CD4-positive, alpha-beta T cell treated with Interleukin-6 at 100 ng/mL for 8 hours (primary cell): Measurements from ENCODE around the gene LILRA6.
"Not testable (repeated sequence)": the region's sequence is repeated elsewhere in the genome, so short reads cannot be mapped to it uniquely, and the experiment has no call there.

ENCODE experiments used
- DNase-seq: peaks from one replicate; pipeline ENCODE4 v3.0.0-alpha.2; 2020; ENCODE audit warnings: mixed read lengths, low spot score

Gene LILRA6

DNA sequence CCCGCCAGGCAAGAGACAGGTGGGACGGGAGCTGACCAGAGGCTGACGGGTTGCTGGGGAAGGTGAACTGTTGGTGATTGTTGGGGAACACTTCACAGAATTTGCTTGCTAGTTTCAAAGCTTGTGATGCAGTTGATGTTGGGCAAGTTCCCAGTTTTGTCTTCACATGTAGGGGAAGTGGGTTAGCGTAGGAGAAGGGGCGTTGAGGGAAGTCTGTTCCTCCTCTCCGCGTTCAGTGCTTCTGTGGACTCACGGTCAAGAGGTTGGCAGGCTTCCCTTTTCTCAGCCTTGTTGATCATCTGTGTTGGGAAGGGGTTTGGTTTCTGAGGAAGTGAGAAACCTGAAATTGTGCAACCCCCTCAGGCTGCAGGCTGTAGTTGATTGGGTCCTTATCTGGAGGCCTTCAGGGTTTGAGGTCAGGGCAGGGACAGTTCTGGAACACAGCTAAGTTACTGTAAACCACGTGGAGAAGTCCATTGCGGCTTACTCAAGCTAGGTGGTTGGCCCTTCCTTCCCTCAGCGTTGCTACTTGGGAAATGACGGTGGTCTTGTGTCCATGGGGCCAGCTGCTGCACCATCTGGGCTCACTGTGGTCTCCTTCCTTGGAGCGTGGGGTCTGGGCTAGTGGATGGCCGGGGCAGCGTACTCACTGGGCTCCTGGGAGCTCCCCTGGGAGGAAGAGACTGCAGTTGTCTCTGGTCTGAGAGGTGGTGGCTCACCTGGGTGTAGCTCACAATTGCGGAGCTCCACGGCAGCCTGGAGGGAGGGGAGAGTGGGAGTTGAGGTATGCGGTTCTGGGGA lies 34.4 kb downstream of the LILRA6 start:
- peak; percentile 40 for DNase-seq

DNA sequence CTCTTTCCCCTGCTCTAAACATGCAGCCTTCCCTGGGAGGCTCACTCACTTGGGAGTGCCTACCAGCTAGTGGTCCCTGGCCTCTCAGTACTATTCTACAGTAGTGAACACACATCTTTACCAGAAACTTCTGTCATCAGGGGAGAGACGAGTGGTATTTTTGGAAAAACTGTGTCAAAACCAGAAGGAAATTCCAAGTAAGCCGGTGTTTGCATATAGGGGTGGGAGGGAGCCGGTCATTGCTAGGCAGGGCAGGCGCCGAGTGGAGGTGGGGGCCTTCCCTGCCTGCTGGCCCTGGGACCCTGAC lies 35.0 kb downstream of the LILRA6 start:
- DNase-seq: no peak

DNA sequence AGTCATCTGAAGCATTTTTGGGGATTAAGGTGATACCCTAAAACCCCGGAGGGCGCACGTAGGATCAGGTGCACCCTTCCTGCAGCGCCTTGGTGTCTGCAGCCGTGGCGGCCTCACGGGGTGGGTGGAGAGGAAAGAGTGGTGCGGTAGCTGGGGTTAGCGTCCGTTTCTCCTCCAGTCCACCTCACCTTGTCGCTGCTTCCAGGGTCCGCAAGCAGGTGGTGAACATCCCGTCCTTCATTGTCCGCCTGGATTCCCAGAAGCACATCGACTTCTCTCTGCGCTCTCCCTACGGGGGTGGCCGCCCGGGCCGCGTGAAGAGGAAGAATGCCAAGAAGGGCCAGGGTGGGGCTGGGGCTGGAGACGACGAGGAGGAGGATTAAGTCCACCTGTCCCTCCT lies 35.4 kb downstream of the LILRA6 start:
- DNase-seq: not testable (repeated sequence)

DNA sequence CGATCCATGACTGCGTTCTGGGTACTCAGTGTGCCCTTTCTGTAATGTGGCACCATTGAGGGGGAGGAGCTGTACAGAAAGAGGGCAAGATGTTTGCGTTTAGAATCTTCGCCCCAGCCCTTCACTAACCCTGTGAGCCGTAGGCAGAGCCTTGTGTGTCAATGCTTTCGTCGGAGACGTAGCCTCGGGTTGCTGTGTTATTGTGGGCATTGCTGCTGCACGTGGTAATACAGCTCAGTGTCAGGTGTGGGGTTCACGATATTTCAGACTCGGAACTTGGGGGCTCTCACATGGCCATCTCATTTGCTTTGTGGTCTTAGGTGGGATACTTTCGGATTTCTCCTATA lies 35.8 kb downstream of the LILRA6 start:
- DNase-seq: no peak

DNA sequence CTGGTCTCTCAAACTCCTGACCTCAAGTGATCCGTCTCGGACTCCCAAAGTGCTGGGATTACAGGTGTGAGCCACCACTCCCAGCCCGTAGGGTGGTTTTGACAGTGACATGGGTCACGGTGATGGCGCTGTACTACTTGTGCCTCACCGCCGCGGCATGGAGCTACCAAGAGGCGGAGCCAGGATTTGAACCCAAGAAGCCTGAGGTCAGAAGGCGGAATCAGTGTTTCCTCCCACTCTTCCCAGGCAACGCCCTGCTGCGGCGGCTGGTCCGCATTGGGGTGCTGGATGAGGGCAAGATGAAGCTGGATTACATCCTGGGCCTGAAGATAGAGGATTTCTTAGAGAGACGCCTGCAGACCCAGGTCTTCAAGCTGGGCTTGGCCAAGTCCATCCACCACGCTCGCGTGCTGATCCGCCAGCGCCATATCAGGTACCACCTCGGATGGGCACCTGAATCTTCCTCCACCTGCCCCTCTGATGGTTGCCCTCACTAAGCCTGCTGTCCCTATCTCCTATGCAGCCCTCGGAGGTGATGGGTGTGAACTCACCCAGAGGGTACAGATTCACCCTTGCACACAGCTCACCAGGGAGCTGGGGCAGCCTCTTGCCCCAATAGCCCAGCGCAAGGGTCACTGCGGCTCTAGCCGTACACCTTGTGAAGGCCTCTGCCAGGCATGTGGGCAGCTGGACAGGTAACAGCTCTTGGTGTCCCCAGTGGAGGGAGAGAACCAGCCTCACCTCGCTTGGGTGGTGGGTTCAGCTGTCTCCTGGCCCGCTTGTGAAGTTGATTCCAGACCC lies 36.4 kb downstream of the LILRA6 start:
- no peak for DNase-seq

DNA sequence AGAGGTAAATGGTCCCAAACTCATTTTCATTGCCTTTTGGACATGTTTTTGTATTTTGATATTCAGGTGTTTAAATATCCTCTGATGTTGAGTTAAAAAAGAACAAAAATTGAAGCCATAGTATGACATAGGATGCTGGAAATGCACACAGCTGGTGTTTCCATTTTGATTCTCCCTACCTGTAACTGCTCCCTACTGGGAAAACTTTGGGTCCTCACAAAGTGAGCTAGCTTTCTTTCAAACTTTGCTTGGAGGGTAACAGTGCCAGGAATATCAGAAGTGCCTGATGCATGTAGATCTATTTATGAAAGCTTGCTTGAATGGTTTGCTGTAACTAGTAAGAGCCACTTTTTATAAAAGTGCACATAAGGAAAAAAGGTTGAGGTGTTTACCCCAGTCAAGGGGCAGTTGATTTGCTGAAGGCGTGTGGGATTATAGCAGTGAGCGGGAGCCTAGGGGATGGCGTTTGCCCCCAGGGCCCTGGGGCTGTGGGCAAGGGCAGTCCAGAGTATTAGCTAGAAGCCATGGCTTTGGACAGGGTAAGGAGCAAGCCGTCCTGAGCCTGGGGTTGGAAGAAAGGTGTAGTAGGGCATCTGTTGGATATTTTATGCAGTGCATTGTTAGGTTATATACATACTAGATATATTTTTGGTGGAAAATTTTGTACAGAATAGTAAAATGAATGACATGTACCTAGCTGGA lies 37.7 kb downstream of the LILRA6 start:
- DNase-seq: no peak

DNA sequence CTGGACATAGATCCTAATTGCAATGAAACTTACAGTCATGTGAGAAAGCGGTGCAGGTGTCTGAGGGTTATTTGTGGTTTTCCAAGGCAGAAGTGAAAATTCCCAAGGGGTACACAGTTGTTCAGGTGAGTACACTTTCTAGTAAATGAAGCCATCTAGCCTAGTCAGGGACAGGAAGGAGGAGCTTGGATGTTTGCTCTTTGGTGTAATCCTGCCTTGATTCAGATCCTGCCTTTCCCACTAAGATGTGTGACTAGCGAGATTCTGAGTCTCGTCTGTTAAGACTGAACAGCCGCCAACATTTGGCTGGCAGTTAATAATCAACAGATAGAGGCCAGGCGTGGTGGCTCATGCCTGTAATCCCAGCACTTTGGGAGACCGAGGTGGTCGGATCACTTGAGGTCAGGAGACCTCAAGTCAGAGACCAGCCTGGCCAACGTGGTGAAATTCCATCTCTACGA lies 39.4 kb downstream of the LILRA6 start:
- DNase-seq: no peak

DNA sequence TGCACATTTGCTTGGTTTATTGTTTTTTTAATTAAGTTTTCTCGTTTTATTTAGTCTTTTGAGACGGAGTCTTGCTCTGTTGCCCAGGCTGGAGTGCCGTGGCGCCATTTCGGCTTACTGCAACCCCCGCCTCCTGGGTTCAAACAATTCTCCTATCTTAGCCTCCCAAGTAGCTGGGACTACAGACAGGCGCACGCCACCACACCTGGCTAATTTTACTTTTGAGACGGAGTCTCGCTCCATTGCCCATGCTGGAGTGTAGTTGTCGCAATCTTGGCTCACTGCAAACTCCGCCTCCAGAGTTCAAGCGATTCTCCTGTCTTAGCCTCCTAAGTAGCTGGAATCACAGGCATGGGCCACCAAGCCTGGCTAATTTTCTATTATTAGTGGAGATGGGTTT lies 40.6 kb downstream of the LILRA6 start:
- no peak for DNase-seq

DNA sequence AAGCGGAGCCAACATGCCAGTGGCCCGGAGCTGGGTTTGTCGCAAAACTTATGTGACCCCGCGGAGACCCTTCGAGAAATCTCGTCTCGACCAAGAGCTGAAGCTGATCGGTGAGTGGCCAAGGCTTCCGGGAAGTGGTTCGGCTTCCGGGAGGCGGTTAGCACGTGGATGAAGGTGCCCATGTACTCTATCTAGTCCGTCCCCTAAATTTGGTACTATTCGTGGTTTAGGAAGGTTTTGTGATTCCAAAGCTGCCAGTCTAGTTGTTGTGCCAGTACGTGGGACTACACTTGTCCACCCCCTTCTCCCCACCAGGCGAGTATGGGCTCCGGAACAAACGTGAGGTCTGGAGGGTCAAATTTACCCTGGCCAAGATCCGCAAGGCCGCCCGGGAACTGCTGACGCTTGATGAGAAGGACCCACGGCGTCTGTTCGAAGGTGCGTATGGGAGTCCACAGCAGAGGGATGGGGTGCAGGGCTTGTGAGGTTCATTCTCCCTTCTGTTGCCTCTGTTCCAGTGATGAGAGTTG lies 41.4 kb downstream of the LILRA6 start:
- DNase-seq: no peak

DNA sequence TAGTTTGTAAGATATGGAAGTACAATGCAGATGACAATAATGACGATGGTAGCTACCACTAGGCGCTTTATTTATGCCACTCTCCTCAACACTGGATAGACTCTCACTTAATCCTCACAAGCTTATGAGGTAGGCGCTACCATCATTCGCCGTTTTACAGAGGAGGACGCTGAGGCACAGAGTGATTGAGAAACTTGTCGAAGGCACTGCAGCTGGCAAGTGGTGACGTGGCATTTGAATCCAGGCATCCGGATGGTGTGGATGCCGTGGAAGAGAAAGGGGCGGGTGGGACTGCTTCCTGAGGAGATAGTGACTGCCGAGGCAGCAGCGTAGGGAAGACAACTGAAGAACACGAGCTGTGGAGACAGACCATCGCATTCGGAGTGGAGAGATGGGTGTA lies 43.2 kb downstream of the LILRA6 start:
- DNase-seq: no peak

DNA sequence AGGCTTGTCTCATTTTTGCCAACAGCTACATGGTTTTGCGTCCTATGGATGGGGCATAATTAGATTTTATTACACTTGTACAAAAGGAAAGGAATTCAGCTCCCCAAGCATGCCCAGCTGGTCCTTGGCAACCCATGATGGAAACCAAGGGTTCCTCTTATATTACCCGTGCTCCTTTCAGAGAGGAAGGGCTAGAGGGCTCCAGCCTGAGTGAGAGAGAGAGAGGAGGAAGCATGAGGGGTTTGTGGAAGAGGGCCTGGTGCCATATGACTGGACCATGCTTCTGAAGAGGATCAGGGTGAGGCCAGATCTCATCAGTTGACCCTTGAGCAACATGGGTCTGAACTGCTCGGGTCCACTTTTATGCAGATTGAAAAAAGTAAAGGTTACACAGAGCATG lies 45.5 kb downstream of the LILRA6 start:
- no peak for DNase-seq

DNA sequence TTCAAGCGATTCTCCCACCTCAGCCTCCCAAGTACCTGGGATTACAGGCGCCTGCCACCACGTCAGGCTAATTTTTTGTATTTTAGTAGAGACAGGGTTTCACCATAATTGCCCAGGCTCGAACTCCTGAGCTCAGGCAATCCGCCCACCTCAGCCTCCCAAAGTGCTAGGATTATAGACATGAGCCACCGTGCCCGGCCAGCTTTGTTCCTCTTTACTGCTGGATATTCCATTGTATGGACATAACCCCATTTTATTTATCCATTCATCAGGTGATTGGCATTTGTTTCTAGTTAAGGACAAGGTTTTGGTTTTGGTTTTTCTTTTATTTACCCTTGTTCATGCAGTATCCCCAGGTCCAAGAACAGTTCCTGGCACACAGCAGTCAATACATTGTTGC lies 46.1 kb downstream of the LILRA6 start:
- DNase-seq: no peak

DNA sequence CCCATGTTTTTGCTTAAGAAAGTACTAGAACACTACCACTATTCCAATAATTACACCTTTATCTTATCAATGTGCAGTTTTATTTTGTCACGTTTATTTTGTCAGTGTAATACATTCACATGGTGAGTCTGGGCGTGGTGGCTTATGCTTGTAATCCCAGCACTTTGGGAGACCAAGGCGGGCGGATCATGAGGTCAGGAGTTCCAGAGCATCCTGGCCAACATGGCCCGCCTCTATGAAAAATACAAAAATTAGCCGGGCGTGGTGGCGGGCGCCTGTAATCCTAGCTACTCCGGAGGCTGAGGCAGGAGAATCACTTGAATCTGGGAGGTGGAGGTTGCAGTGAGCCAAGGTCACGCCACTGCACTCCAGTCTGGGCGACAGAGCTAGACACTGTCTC lies 48.1 kb downstream of the LILRA6 start:
- DNase-seq: not testable (repeated sequence)

DNA sequence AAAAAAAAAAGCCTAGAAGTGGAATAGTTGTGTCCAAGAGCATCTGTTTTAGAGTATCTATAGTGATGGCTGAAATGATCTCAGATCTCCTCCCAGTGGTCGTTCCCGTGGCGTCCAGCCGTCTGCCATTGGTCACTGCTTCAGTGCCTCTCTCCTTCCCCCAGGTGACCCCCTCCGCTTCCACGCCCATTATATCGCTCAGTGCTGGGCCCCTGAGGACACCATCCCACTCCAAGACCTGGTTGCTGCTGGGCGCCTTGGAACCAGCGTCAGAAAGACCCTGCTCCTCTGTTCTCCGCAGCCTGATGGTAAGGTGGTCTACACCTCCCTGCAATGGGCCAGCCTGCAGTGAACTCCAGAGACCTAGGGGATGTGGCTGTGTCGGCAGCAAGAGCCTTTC lies 49.6 kb downstream of the LILRA6 start:
- DNase-seq: no peak

DNA sequence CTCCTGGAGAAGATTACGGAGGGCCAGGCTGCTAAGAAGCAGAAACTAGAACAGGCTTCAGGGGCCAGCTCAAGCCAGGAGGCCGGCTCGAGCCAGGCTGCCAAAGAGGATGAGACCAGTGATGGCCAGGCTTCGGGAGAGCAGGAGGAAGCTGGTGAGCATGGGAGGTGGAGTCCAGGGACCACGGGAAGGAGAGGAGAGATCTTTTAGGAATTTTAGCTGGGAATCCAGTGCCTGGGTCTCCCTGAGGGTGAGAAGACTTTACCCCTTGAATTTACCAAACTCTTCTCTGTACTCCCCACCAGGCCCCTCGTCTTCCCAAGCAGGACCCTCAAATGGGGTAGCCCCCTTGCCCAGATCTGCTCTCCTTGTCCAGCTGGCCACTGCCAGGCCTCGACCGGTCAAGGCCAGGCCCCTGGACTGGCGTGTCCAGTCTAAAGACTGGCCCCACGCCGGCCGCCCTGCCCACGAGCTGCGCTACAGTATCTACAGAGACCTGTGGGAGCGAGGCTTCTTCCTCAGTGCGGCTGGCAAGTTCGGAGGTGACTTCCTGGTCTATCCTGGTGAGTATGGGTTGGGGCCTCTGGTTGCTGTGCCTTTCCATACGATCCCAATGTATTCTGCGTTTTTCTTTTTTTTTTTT lies 50.7 kb downstream of the LILRA6 start:
- no peak for DNase-seq

DNA sequence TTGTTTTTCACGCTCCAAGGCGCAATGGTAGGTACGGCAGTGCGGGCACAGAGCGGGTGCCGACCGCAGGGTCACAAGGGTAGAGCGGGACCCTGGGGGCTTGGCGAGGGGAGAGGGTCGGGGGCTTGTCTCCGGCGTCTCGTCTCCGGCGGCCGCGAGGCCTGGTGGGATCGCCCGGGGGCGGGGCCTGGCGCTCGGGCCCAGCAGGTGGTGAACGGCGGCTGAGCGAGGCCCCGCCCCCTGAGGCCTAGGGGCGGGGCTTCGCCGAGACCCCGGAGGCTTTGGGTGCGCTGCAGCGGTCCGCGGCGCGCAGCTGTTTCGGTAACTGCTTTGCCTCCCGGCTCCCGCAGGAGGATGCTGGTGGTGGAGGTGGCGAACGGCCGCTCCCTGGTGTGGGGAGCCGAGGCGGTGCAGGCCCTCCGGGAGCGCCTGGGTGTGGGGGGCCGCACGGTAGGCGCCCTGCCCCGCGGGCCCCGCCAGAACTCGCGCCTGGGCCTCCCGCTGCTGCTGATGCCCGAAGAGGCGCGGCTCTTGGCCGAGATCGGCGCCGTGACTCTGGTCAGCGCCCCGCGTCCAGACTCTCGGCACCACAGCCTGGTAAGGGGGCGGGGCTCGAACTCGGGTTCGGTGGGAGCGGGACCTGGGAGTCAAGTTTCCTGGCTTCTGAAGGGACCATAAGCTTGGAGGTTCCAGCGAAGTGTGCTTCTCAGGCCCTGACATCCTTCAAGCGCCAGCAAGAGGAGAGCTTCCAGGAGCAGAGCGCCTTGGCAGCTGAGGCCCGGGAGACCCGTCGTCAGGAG lies 51.4 kb downstream of the LILRA6 start, which contains the start of gene TSEN34:
Gene TSEN34 (plus strand): TSS at position 298 of the 800 bp plus-strand sequence. CDS start 57 bp downstream, at position 355.
- DNase-seq: peak; percentile 88

DNA sequence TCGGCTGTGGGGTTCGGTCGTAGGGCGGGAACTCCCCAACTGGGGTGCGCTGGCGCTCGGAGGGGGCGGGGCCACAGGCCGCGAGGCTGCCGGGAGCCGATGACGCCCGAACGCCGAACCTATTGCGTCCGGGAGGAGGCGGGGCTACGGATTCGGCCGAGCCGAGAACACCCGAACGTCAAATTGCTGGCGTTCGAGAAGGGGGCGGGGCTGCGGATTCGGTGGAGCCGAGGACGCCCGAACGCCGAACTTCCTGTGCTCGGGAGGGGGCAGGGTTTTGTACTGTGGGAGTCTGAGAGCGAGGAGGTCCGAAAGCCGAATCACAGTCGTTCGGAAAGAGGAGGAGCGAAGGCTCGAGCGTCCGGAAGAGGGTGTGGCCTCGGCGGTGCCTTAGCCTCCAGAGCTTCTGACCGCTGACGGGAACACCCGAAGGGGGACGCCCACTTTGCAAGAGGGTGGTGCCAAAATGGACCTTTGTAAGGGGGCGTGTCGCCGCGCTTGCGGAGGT lies 52.0 kb downstream of the LILRA6 start:
- peak; percentile 100 for DNase-seq

DNA sequence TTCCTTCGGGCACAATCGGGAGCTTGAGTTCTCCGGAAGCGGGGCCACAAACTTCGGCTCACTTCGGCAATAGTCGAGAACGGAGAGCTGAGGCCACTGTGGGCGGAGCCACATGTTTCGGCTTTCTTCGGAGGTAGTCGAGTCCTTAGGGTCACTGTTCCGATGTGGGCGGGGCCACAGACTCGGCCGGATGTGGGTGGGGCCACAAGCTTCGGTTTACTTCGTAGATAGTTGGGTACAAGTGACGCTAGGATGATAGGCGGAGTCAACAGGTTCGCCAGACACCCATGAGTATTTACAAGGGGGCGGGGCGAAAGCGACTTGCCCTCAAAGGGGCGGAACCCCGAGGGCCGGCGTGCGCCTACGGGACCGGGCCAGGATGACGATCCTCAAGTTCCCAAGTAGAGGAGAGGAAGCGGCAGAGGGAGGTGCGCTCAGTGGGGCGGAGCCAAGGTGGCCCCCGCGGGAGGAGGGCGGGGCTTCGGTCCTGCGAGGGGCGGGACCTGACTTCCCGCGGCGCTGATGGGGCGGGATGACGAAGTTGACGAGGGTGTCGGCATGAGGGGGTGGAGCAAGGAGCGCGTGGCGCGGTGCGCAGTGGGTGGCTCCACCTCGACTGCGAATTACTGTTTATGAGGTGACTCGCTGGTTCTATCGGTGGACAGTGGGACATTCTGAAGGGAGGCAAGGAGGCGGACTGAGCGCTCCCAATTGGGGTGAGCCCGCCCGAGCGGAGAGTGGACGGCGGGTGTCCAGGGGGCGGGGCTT lies 52.7 kb downstream of the LILRA6 start:
- DNase-seq: peak; percentile 100

DNA sequence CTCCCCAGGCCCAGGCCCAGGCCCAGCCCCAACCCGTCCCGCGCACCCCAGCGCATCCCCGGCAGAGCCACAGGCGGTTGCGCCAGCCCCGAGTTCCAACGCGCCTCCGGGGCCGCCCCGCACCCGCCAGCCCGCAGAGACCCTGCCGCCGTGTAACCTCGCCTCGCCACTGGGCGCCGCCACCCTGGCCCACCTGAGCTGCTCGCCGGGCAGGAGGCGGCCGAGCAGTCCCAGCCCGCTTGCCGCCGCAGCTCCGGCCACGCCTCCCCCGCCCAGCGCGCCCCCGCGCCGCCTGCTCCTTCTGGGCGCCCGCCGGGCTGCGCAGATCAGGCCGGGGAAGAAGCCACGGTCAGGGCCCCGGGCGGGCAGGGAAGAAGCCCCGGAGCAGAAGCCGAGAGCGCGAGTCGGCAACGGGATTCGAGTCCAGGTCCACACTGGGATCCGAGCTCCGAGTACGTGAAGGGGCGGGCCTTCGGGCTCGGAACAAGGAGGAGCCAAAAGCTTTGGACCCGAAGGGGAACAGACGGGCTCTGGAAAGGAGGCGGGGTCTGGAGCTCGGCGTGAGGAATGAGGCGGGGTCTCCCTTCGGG lies 53.4 kb downstream of the LILRA6 start, which contains the start of gene MBOAT7:
Gene MBOAT7 (minus strand): TSS at position 436 of the 590 bp plus-strand sequence. CDS start 1,072 bp downstream, outside the sequence.
- no peak for DNase-seq
